NCI-H128 (cell line): ENCODE data around the gene SNED1.
"Not testable (repeated sequence)": the region's sequence is repeated elsewhere in the genome, so short reads cannot be mapped to it uniquely, and the experiment has no call there.

Experiments
- DNase-seq: peaks from one replicate; lab custom pipeline; 2025; ENCODE audit not compliant: unreplicated experiment; lab: John Stamatoyannopoulos, UW

Gene SNED1

DNA sequence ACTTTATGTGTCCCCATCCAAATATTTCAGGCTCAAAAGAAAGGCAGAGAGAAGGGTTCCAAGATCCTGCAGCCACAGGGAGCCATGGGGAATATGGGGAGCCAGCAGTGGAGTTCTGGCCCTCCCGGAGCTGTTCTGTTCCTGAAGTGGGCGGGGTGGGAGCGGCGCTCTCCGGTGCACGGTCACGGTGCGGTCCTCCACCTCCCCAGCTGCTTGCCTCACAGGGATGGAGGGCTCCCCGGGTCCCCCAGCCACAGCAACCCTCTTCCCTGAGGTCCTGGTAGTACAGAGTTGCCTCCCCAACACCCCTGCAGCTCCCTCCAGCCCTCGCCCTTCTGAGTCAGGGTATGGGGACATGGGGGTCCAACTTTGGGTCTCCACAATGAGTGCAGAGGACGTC is 26.2 kb upstream of the SNED1 start:
- no peak for DNase-seq

DNA sequence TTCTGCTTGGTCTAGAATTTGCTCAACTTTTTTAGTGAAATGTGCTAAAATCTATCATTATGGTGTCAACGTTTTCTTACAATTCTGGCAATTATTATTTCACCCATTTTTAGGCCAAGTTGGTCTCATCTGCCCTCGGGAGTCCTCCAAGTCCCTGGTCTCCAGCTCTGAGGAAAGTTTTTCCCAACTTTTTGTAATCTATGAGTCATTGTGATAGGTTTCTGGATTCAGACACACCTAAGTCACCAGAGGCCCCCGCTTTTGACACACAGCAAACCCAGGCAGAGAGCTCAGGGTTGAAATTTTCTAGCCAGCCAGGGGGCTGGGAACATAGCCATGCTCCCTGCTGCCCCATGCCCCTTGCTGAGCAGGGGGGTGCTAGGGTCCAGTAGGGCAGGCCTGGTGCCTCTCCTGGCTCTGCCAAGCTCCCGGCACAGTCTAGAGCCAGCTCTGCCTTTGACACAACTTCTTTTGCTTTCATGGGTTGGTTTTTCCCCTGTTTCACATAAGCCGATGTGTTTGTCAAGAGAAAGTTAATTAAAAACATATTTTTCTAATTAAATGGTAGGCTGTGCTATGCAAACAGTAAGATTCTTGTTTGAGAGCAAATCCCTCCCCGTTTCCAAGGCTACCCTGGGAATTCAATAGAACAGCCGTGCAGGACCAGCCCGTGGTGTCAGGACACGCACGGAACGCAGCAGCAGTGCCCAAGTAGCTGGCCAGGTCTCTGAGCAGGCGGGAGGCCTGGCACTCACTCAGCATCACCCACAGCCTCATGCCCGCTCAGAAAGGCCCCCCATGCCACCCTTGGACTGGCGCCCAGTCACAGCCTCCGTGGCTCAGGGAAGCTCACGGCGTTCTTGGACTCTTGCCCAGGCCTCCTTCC is 25.5 kb upstream of the SNED1 start:
- DNase-seq, result no peak

DNA sequence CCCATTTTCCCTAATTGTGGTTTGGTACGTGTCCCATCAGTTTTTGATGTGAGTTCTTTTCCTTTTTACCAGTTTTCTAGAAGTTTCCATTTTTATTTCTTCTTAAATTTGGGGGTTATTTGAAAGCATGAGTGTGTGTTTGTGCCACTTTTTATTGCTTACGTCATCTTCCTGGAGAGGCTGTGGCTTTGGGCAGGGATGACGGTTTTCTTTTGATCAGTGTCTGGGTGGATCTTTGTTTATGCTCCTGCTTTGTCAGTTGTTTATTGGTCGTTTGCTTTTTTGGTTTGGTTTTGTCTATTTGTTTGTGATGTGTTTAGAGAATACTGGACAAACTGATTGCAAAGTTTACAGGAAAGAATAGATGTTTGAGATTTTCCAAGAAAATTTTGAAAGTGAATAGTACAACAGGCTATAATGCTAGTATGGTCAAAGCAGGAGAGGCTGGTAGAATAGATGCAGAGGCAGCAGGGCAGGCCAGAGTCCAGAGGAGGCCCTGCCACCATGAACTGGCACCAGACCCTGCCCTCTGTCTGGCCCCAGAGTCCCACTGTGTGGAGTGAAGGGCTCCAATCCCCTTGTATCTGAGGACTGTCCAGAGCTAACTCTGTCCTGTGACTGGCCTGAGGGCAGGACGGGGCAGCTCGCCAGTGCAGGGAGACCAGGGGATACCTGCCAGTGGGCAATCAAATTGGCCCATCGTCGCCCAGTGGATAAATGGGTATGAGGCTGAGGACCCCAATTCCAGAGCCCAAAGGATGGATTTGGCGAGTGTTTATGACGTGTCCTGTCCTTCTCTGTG is 23.4 kb upstream of the SNED1 start:
- DNase-seq, result no peak

DNA sequence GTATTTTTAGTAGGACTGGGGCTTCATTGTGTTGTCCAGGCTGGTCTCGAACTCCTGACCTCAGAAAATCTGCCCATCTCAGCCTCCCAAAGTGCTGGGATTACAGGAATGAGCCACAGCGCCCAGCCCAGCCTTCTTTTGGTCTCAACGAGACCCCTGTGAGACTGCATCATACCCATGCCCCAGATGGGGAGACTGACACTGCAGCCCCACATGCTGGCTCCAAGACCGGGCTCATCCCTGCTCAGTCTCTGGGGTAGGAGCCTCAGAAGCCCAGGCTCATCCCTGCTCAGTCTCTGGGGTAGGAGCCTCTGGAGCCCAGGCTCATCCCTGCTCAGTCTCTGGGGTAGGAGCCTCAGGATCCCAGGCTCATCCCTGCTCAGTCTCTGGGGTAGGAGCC is 22.5 kb upstream of the SNED1 start:
- DNase-seq, result not testable (repeated sequence)

DNA sequence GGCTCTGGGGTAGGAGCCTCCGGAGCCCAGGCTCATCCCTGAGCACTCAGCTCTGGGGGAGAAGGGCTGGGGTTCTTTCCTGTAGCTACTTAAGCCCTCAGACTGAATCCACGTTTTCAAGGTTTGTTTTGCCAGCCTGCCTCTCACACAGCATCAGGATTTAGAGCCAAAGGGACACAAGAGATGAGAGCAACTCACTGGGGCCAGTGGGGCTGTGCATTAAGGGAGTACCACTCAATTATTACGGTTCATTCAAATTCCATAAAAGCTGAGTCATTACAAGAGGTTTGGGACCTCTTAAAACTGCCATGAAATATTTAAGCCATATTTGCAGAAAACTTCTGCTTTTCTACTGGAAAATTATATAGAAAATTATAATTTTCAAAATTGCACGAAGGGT is 17.1 kb upstream of the SNED1 start:
- DNase-seq, result no peak

DNA sequence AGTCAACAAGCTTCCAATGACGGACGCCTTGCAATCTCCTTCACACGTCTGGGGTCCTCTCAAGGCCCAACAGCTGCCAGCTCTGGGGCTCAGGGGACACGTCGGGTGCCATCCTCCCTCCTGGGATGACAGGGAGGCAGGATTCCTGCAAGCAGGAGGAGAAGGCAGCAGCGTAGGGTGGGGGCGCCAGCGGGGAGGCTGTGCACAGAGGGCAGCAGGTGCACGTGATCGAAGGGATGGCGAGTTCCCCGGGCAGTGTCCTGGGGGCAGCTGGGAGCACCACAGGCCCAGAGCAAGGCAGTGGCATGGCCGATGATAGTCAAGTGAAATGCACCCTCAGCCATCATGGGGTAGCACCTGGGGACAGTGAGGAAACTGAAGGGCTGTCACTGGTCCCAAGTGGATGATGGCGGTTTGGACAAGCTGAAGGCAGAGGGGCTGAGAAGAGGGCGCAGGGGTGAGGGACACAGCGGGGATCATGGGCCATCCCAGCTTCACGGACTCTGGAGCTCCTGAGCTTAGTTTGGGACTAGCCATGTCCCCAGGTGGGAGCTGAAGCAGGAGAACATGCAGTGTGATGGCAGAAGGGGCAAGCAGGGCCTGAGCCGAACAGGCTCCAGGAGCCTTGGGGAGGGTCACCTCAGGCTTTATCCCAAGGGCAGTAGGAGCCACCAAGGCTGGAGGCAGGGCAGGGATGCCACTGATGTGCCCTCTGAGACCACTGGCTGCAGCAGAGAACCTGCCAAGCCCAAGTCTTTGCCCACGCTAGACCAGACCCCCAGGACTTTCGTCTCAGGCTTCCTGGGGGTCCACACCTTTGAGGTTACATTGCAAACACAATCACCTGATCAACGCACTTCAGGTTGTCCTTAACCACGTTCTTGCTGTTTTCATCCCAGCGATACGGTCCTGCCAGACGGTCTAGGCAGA is 16.3 kb upstream of the SNED1 start:
- no peak for DNase-seq

DNA sequence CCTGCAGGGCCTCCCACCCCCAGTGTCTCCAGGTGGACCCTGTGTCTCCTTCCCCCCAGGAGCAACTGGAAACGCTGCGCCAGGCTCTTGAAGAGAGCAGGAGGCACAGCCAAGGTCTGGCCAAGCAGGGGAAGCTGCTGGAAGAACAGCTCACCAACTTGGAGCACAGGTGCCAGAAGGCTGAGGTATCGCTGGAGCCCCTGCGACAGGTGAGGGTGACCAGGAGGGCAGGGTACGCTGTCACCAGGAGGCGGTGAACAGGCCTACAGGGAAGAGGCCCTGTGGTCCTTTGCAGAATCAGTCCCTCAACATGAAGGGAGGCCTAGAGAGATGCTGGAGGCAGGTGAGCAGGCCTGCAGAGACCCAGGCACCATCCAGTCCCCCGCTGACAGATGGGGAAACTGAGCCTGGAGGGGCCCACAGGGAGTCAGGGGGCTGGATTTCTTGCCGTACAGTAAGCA is 15.6 kb upstream of the SNED1 start:
- no peak for DNase-seq

DNA sequence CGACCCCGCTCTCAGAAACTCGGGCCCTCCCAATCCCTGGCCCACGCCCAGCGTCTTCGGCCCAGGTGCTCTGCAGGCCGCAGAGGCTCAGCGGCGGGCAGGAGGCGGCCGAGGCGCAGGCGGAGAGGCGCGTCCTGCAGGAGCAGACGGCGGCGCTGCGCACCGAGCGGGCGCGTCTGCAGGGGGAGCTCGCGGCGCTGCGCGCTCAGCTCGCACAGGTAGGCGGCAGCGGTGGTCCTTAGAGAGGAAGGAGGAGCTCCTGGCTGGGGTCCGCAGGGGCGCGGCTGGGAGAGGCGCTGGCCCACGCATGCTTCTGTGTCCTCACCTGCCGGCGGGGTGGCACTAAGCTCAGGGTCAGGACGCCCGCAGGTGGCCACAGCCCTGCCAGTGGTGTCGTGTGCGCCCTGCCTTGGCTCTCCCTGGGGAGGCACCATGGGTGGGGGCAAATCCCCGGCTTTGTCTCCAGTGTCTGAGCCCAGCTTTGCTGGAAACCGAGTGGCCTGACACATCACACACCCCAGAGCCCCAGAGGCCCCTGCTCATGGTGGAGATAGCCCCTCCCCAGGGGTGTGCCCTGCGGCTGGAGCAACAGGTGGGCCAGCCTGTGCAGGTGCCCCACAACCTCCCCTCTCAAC is 14.9 kb upstream of the SNED1 start:
- no peak for DNase-seq

DNA sequence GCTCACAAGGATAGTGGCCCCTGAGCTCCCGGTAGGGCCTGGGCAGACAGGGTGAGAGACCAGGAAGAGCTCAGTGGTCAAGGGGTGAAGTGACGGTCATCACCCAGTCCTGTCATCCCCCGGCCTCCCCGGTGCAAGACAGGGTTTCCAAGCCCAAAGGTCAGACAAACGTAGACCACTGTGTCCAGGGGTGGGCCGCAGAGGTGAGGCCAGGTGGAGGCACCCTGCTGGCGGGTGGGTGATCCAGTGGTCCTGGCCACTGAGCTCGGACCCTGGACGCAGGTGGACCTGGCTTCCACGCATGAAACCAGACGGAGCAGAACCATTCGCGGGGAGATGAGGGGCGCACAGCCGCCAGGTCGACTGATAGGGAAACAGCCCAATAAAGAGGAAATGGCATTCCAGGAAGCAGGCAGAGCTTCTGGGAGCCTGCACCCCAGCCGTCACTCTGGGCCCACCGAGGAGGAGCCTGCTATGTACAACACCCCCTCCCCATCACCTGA is 14.4 kb upstream of the SNED1 start:
- no peak for DNase-seq

DNA sequence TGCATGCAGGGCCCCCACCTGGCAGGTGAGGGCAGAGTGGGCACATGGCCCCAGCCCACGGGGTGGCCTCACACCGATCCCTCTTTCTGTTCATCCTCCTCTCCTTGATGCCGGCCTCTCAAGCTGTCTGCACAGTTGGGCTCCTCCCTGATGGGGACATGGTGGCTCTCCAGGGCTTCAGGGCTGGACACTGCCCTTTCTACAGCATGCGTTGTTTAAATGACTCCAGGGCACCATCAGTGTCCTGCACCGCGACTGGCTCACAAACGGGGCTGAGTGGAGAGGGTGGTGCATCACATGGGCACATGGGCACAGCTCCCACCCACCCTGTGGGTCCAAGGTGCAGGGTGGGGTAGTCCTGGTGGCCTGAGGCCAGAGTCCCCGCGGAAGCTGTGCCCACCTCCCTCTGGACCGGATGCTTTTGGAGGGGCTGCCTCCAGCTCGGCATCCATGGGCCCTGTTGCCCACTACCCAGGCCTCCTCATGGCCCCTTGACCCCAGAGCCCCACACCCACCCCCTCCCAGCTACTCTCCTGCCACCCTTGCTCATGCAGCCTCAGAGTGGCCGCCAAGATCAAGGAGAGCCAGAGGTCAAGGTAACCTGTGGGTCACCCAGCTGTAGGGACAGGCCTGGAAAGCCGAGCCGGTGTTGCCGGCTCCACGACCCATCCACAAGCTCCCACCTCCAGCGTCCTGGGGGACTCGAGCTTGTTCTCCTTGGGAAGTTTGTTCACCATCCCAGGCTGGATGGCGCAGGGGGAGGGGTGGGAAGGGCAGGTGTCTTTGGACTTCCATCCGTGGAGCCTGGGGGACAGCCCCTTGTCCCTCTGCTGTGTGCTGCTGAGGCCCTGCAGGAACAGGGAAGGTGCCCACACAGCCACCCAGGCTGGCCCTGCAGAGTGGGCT is 12.3 kb upstream of the SNED1 start:
- no peak for DNase-seq

DNA sequence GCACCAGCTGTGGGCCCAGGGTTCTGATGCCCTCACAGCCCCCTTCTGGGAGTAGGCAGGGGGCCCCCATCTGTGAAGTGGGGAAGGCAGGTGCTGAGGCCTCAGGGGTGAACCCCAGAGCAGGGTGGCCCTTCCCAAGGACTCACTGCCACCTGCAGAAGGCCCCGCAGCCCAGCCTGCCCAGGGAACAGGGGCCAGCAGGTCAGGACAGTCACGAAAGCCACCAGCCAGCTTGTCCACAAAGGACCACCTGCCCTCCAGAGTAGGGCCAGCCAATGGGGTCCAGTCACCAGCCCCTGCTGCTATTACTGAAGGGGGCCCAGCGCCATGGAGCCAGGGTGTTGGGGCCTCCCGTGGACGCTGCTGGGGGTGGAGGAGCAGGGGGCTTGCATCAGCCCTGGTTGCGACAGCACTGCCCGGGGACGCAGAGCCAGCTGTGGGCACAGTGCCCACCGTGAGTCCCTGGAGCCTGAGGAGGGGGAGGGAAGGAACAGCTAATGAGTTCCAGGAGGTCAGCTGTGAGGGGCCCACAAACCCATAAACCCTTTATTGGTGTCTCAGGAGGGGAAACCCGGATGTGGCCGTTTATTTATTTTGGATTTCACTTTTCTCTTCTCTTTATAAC is 11.5 kb upstream of the SNED1 start:
- no peak for DNase-seq

DNA sequence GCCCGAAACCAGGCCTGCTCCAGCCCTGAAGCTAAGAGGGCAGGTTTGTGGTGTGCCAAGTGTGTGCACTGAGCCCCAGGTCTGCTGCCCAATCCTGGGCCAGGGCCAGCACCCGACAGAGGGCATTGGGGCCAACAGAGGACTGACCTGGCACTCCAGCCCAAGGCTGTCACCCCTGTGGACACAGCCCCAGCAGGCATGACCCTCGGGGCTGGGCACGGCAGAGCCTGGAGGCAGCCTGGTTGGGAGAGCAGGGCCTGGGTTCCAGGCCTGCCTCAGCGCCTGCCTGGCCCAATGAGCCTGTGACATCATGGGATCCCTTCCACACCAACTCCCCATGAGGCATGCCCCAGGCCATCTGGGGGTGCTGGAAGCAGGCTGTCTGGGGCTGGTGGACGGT is 10.8 kb upstream of the SNED1 start:
- no peak for DNase-seq

DNA sequence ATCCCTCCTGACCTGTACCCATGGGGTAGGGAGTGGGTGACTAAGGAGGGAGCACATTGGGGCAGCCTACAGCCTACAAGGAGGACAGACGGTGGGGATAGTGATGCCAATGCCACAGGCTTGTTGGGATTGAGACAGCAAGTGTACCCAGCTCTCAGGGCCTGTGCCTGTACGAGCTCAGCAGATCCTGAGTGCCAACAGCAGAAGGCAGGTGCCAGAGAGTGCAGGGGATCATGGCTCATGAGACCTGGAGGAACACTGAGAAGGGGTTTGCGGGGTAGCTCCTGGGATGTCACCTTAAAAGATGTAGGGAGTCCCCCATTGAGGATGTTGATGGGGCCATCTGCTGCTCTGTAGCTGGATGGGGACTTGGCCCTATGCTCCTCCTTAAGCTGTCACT is 10.3 kb upstream of the SNED1 start:
- no peak for DNase-seq

DNA sequence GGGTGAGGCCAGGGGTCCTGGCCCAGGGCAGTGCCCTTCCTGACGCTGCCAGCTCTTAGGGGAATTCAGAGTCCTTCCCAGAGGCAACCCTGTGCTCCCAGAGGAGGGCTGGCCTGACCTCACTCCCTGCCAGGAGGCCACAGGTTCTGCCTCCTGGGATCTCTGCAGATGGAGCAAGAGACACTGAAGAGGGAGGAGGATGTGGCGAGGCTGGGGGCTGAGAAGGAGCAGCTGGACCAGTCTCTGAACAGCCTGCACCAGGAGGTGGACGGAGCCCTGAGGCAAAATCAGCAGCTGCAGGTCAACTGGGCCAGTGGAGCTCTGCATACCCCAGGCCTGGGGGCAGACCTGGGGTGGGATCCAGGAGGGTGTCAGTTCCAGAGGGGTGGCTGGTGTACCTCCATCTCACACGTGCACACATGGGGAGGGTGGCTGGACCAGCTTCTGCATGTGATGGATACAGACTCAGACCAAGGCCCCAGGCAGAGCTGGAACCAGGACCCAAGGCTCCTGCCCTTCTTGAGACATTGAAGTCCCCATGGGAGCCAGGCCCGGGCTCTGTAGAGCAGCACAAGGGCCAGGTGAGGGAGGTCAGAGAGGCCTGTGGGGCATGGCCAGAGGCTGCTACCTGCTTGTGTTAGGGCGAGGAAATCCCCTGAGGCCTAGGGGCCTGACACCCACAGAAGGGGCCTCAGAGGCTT is 9.7 kb upstream of the SNED1 start:
- no peak for DNase-seq

DNA sequence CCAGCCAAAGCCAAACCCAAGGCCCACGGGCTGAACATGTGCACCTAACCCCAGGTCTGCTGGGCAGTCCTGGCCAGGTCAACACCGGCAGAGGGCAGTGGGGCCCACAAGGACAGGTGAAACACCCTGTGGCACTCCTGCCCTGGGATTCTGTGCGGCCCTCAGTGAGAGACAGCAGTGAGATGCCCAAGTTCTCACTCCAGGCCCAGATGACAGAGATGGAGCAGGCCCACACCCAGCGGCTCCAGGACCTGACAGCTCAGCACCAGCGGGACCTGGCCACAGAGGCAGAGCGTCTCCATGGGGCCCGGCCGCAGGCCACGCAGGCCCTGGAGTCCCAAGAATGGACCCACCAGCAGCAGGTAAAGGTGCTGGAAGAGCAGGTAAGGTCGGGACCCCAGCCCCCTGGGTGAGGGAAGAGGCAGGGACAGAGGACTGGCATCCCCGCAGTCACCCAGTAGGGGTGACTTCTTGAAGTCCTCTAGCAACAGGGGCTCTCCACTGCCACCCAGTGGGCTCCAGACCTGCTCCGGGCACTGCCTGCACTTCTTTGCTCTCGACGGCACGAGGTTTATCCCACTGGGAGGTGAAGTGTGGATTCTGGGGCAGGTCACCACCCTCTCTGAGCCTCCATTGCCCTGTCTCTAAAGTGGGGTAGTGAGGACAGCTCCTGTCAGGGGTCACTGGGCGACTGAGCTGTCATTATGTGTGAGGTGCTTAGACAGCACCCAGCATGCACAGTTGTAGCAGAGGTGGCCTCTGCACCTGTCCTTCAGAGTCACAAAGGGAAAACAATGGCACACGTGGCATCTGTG is 8.8 kb upstream of the SNED1 start:
- no peak for DNase-seq

DNA sequence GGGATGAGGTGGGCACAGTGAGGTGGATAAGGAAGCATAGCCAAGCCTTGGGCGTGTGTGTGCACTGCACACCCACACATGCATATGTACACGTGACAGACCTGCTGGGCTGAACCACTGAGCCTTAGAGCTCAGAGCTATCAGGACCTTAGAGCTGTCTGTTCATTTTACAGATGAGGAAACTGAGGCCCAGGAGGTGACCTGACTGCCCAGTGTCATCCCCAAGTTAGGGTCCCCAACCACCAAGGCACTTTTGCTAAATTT is 8.2 kb upstream of the SNED1 start:
- DNase-seq, result no peak

DNA sequence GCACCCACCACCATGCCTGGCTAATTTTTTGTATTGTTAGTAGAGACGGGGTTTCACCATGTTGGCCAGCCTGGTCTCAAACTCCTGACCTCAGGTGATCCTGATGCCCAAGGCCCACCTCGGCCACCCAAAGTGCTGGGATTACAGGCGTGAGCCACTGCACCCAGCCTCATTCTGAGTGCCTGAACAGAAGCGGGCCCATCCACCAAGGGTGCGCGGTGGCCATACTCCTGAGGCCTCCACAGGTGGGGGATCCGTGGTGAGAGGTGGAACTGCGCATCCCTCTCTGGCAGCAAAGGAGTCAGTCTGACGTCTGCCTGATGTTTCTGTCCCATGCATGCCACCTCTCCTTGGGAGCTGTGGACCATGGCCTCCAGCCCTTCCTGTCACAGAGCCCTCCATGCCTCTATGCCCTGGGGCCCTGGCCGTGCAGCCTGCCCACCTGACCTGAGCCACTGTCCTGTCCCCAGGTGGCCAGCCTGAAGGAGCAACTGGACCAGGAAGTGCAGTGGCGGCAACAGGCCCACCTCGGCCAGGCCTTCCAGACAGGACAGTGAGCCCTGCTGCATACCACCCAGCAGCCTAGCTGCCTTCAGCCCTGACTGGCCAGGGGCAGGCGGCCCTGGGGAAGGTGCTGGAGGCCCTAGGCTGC is 7.6 kb upstream of the SNED1 start:
- no peak for DNase-seq
